Esophagus muscularis mucosa (tissue), 4 donors: ENCODE measurements around the gene NGEF. TPM values are rescaled to one million over a fixed set of nuclear protein-coding genes. Genes with fewer than 3 reads are reported as not detected.

ENCODE experiments used
- DNase-seq: peaks from one replicate; pipeline ENCODE4 v3.0.0-alpha.2; 2017; ENCODE audit errors: extremely low spot score
- H3K27ac ChIP-seq, 4 donors: fragments of 200-600 bp; sonication (generic); replicated peaks in 1 of 4; 1 replicate in 3 of 4; 2 replicates in 1 of 4; pipeline ENCODE4 v1.5.1; 2016 to 2019; ENCODE audit warnings: mild to moderate bottlenecking in 1 of 4
- H3K27me3 ChIP-seq, 4 donors: fragments of 200-600 bp; sonication (generic); one replicate each; pipeline versions ENCODE4 v1.5.1 to v1.6.0; 2016 to 2019
- H3K36me3 ChIP-seq, 4 donors: fragments of 200-600 bp; sonication (generic); one replicate each; pipeline ENCODE4 v1.5.1; 2016 to 2019
- H3K4me1 ChIP-seq, 4 donors: fragments of 200-600 bp; sonication (generic); one replicate each; pipeline ENCODE4 v1.5.1; 2016 to 2019
- H3K4me3 ChIP-seq, 4 donors: fragments of 200-600 bp; sonication (generic); 1 replicate in 2 of 4; 2 replicates in 2 of 4; pipeline ENCODE4 v1.5.1; 2016 to 2019; ENCODE audit warnings: mild to moderate bottlenecking in 4 of 4, moderate library complexity in 1 of 4
- H3K9me3 ChIP-seq, 4 donors: fragments of 200-600 bp; sonication (generic); 1 replicate in 3 of 4; 2 replicates in 1 of 4; pipeline ENCODE4 v1.5.1; 2016 to 2019
- CTCF ChIP-seq, 3 experiments: fragments of 200-600 bp in 2 of 3; fragments of 450-650 bp in 1 of 3; sonication (generic) in 2 of 3; IDR thresholded peaks; one replicate each; pipeline ENCODE4 v1.5.1; 2017 to 2019; ENCODE audit warnings: antibody characterized with exemption in 3 of 3, mild to moderate bottlenecking in 2 of 3, moderate library complexity in 1 of 3
- EP300 ChIP-seq: sonication (generic); formaldehyde crosslinking; IDR thresholded peaks from one replicate; pipeline ENCODE4 v1.6.1; 2017; ENCODE audit warnings: antibody characterized with exemption
- POLR2A ChIP-seq: fragments of 450-650 bp; IDR thresholded peaks from one replicate; pipeline ENCODE4 v1.6.1; 2017; ENCODE audit warnings: antibody characterized with exemption, moderate library complexity, mild to moderate bottlenecking, low read depth
- POLR2AphosphoS5 ChIP-seq, 2 donors: sonication (generic); formaldehyde crosslinking; IDR thresholded peaks; one replicate each; pipeline ENCODE4 v1.6.1; 2017; ENCODE audit warnings: antibody characterized with exemption in 2 of 2
- WGBS: methylation state at CpG from one replicate; pipeline ENCODE4 v1.1.5; 2018; 5-methylcytosine and 5-hydroxymethylcytosine counted together
- intact Hi-C: fragments of 100-400 bp; cut with DNase I; formaldehyde crosslinking; loops from one replicate; pipeline ENCODE4 v1.15.1; 2023
- total RNA-seq, 4 donors: library from RNA; depleted of rRNA; stranded (reverse); fragments of >200 nt; gene quantifications; one replicate each; pipeline versions ENCODE4 v1.1.0 to v1.2.1, GENCODE V29; 2016

NGEF gene
- total RNA-seq, 4 donors from 2014 or later: 0.33 to 0.98 (median 0.52) TPM; not detected in 1

GRCh38 chr2:232888099-232888836 lies 124.8 kb downstream of the NGEF start:
- no peaks in the 10 kb centered on the region for H3K9me3 ChIP-seq
- intact Hi-C loops: no loop called here
- H3K36me3 ChIP-seq: no peaks in the 10 kb centered on the region
- DNase-seq: no peak
- 90% methylated on average over 12 of the region's 21 CpGs for WGBS
- no peak overlapping the region for H3K4me3 ChIP-seq
- TF ChIP-seq POLR2A: no peak
- TF ChIP-seq POLR2AphosphoS5 (IDR thresholded peaks at IDR 0.05): no peak
- no peak for TF ChIP-seq EP300
- no peak for TF ChIP-seq CTCF (IDR thresholded peaks at IDR 0.05)
- H3K4me1 ChIP-seq: peaks cover 0 to 6% (median 0%) of the 10 kb centered on the region in 4 donors
- no peak overlapping the region for H3K27ac ChIP-seq
- peaks cover 0 to 95% (median 0%) of the 10 kb centered on the region in 4 donors for H3K27me3 ChIP-seq

- no peak for DNase-seq
- H3K9me3 ChIP-seq: no peaks in the 10 kb centered on the region
- WGBS: 84% methylated on average over 14 of the region's 15 CpGs
- H3K36me3 ChIP-seq: no peaks in the 10 kb centered on the region
- peaks cover 0 to 6% (median 0%) of the 10 kb centered on the region in 4 donors for H3K4me1 ChIP-seq
- peaks cover 0 to 90% (median 0%) of the 10 kb centered on the region in 4 donors for H3K27me3 ChIP-seq
- no peak overlapping the region for H3K4me3 ChIP-seq
- TF ChIP-seq POLR2A: no peak
- TF ChIP-seq EP300: no peak
- TF ChIP-seq CTCF (IDR thresholded peaks at IDR 0.05): no peak
- no peak for TF ChIP-seq POLR2AphosphoS5 (IDR thresholded peaks at IDR 0.05)
- intact Hi-C loops: no loop called here
- no peak overlapping the region for H3K27ac ChIP-seq
These were observed 125.7 kb downstream of the NGEF start for GRCh38 chr2:232887171-232887850.

GRCh38 chr2:232886632-232887031 lies 126.4 kb downstream of the NGEF start:
- WGBS: 81% methylated on average over 7 of the region's 7 CpGs
- DNase-seq: no peak
- TF ChIP-seq POLR2AphosphoS5 (IDR thresholded peaks at IDR 0.05): no peak
- no peak for TF ChIP-seq CTCF (IDR thresholded peaks at IDR 0.05)
- no peak for TF ChIP-seq EP300
- TF ChIP-seq POLR2A: no peak
- Histone ChIP-seq H3K4me3 (no peak overlapping the region), H3K27ac (no peak overlapping the region), H3K9me3 (no peaks in the 10 kb centered on the region), H3K27me3 (peaks cover 0 to 83% (median 0%) of the 10 kb centered on the region in 4 donors), H3K4me1 (peaks cover 0 to 6% (median 0%) of the 10 kb centered on the region in 4 donors), H3K36me3 (no peaks in the 10 kb centered on the region)
- intact Hi-C loops: no loop called here

- H3K36me3 ChIP-seq: no peaks in the 10 kb centered on the region
- peaks cover 0 to 4% (median 0%) of the 10 kb centered on the region in 4 donors for H3K4me1 ChIP-seq
- 83% methylated on average over 11 of the region's 11 CpGs for WGBS
- intact Hi-C loops: no loop called here
- H3K9me3 ChIP-seq: no peaks in the 10 kb centered on the region
- TF ChIP-seq POLR2A: no peak
- DNase-seq: no peak
- H3K4me3 ChIP-seq: no peak overlapping the region
- H3K27me3 ChIP-seq: peaks cover 0 to 78% (median 0%) of the 10 kb centered on the region in 4 donors
- H3K27ac ChIP-seq: no peak overlapping the region
These were observed 126.9 kb downstream of the NGEF start for GRCh38 chr2:232886176-232886575.

GRCh38 chr2:232885264-232885961 lies 127.6 kb downstream of the NGEF start:
- H3K27me3 ChIP-seq: peaks cover 0 to 71% (median 0%) of the 10 kb centered on the region in 4 donors
- intact Hi-C loops: no loop called here
- WGBS: 87% methylated on average over 18 of the region's 25 CpGs
- no peak for TF ChIP-seq POLR2AphosphoS5 (IDR thresholded peaks at IDR 0.05)
- TF ChIP-seq EP300: no peak
- no peak for TF ChIP-seq CTCF (IDR thresholded peaks at IDR 0.05)
- TF ChIP-seq POLR2A: no peak
- no peak overlapping the region for H3K4me3 ChIP-seq
- H3K9me3 ChIP-seq: no peaks in the 10 kb centered on the region
- H3K4me1 ChIP-seq: no peaks in the 10 kb centered on the region
- DNase-seq: no peak
- no peaks in the 10 kb centered on the region for H3K36me3 ChIP-seq
- H3K27ac ChIP-seq: no peak overlapping the region
